OCI-M2 (cell line): ENCODE results near the gene POP4.
"Not testable (repeated sequence)": the region's sequence is repeated elsewhere in the genome, so short reads cannot be mapped to it uniquely, and the experiment has no call there.

Source experiments
- DNase-seq: peaks from one replicate; lab custom pipeline; 2025; ENCODE audit not compliant: unreplicated experiment; lab: John Stamatoyannopoulos, UW

The POP4 gene

DNA sequence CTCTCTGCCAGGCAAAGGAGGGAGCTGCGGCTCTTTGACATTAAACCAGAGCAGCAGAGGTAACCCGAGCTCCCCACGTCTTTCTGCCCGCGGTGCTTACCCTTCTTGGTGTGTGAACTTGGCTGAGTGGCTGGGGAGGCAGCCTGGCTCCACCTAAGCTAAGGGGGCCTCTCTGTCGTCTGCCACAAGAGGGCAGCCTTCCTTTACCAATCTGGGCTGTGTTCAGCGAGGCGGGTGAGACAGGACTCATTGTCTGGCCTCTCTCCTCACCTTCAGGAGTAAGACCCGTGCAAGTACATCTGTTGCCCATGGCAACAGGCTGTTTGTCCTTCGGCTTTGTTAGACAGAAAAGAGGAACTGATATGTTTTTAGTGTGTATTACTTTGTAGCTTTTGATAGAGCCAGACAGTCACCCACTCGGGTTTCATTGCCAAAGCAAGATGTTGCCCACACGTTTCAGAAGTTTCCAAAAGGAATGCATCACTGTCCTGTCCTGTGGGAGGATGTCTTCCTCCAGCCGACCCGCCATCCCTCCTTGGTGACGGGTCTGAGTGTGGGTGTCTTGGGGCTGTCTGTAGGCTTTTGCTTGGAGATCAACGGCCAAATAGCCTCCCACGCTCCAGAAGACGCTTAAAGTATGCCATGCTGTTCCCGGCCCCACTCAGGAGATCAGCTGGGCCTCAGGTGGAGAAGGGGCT, 4.6 kb downstream of the POP4 start:
- peak; percentile 95 for DNase-seq

DNA sequence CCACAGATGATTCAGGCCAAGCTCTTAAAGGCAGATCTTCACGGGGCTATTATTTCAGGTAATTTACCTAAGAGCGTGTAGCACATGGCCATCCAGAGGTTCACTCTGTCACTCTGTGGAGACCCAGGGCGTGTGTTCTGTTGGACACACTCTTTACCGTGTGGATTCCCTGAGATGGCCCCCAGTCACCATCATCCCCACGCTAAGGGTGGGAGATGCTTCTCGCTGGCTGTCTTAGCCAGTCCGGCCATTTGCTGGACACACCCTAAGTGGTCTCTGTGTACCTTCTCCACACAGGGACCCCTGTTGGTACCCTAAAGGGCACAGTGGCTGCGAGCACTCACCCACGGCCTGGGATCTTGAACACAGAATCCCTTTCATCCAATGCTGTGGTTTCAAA, 6.0 kb downstream of the POP4 start:
- no peak for DNase-seq

DNA sequence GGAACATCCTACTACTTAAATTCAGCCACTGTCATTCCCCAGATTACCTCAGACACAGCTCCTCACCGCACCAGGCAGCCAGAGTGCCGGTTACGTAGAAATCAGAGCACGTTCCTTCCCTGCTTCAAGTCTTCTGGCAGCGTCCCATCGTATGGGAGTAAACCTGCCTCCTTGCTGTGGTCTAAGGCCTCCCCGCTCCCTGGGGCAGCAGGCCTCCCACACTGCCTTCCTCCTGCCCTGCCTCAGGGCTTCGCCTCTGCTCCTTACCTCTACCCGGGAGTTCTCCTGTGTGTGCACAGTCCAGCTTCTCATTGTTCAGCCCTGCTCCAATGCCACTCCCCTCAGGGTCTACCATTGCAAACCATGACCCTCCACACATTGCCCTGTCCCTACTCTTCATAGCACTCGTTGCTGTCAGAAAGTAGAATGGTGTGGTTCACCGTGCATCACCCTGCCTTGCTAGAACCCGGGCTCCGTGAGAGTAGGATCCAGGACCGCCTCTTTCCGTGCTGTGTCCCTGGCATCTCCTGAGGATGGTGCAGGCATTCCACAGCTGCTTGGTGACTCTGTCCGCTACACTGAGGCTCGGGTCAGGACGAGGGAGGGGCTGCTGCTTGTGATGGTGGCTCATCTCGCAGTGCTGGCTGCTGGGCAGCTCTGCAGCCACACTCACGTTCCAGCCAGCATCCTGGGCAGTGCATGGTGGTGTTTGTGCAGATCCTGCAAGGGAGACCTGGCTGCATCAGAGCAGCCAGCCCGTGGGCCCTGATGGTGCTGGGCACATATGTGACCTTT, 6.9 kb downstream of the POP4 start:
- no peak for DNase-seq

DNA sequence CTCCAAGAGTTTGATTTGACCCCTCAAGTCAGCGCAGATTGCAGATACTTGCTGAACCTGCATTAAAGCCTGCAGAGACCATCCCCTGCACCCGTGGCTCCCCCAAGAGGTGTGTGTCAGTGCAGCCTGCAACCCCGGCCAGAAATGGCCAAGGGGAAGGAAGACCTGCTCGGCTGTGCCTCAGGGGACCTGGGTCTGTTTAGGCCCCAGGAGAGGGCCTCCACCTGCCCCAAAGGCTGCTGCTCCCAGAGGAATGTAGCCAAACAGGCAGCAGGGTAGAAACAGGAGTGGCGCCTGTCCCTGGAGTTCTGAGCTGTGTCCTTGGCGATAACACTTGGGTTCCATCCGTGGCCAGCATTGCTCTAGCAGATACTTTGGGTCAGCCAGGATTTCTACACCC, 8.0 kb downstream of the POP4 start:
- no peak for DNase-seq

DNA sequence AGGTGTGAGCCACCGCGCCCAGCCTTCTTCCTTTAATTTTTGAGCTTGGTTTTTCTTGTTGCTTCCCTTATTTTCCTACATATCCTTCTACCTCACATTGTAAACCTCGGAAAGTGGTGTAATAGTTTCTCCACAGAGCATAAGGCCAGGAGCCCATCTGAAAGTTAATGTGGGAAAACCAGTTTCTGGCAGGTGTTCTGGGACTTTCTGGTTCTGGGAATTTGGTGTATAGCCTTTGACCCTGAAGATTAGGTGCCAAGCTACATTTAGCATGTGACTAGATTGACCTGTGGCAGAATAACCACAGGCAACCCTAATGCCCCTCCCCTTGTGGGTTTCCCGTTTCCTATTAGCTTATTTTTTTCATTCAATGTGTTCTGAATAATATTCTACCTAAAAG, 8.7 kb downstream of the POP4 start:
- DNase-seq: no peak

DNA sequence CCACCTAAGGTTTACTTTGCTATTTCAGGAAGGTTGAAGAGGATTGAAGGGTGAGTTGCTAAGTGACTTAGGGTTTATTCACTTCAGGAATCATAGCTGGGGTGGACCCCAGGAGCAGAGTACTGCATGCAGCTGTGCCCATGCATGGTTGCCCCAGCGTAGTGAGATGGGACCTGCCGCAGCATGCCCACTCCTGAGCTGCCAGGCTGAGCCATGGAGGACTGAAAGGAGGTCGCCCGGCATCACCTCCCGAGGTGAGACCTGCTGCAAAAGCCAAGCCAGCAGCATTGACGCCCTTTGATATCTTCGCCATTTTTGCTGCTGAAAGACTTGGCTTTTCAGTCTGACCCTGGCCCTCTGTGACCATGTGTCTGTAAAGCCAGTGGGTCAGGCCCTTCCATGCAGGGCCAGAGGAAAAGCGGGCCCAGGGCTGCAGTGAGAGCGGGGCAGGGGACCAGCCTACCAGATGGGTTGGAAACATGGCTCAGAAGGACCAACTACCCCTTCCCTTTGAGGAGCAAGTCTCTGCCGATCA, 9.9 kb downstream of the POP4 start:
- DNase-seq: no peak

DNA sequence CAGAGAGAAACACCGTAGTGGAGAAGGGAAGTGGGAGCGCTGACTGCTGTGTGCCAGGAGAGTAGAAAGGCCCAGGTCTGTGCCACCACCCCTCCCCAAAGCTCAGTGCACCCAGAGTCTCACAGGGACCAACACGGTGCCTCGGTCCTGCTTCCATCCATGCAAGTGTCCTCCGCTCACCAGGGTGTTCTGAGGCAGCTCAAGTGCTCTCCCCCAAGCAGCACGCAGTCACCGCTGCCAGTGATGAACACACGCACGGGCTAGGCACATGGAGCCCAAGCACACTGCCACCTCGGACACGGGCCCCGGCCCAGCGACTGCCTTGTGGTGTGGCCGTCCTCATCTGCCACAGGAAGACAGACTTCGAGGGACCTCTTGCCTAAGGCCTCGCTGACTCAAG, 10.5 kb downstream of the POP4 start:
- no peak for DNase-seq

DNA sequence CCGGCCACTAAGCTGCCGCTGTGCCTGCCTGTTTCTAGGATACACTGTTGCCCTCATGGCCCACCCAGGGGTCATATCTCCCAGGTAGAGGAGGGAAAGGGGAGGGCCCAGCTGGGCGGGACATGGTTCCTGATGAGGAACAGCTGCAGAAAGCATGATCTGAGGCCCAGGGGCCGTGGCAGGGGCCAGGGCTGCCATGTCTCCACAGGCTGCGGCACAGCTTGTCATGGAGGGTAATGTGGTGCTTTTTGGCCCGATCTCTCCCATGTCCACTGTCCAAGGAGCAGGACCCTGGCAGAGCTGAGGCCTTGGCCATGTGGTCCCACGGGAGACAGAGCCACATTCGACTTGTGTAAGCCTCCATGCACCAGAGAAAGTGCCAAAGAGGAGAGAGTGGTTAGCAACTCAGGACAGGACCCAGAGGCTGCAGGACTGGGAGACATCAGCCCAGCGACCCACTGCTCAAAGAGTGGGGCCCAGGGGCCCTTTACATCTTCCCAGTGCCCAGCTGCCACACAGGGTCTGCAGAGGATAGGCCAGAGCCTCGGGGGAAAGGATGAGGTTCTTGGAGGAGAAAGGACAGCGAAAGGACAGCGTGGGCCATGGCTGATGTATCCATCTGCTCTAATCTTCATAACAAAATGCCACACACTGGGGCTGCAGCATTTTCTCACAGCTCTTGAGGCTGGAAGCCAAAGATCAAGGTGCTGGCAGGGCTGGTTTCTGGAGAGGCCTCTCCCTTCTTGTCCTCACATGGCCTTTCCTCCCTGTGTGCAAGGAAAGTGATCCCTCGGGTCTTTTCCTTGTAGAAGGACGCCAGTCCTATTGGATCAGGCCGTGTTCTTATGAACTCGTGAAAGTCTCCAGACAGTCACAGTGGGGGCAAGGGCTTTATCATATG, 11.5 kb downstream of the POP4 start:
- DNase-seq: no peak

DNA sequence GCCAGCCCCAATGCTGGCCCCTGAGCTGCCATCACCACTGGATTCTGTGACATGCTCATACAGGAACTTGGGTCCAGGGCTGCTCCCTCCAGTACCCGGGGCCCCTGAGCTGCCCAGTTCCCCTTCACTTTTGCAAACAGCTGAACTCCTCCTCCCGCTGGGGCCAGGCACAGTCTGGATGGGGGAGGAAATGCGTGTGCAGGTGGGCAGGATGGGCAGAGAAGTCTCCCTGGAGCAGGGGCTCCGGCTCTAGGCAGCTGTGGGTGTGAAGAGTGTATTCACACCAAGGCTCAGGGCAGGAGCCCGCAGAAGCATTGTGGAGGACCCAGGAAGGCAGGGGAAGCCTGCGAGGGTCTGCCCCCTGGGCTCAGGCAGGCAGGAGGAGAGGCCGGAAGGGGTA, 12.4 kb downstream of the POP4 start:
- DNase-seq: no peak

DNA sequence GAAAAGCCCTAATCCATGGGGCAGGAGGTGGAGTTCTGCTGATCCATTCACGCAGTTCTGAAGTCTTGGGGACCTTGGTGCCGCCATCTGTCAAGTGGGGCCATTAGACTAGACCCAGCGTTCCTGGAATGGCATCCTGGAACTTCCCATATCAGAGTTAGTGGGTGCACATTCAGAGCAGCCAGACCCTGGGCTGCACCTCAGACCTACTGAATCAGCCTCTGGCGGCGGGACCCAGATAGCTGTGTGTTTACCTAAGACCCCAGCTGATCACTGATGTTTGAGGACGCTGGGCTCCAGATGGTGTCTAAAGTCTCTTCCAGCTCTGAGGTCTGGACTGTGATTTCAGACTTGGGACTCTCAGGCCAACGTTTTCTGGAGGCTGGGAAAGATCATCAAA, 12.8 kb downstream of the POP4 start:
- DNase-seq: no peak

DNA sequence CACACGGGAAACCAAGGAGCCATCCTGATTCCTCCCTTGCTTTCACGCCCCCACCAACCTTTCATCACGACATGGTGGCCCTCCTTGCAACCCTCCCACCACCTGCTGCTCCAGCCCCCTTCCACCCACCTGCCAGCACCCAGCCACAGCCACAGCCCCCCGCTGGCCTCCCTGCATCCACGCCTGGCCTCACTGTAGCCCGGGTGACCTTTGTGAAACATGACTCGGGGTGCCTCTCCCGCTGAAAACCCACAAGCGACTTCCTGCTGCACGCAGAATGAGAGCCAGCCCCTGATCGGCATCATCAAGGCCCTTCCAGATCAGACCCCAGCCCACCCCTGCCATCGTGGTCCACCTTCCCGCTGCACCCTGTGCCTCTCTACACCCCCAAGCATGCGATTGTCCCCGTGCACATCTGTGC, 14.9 kb downstream of the POP4 start:
- DNase-seq: no peak

DNA sequence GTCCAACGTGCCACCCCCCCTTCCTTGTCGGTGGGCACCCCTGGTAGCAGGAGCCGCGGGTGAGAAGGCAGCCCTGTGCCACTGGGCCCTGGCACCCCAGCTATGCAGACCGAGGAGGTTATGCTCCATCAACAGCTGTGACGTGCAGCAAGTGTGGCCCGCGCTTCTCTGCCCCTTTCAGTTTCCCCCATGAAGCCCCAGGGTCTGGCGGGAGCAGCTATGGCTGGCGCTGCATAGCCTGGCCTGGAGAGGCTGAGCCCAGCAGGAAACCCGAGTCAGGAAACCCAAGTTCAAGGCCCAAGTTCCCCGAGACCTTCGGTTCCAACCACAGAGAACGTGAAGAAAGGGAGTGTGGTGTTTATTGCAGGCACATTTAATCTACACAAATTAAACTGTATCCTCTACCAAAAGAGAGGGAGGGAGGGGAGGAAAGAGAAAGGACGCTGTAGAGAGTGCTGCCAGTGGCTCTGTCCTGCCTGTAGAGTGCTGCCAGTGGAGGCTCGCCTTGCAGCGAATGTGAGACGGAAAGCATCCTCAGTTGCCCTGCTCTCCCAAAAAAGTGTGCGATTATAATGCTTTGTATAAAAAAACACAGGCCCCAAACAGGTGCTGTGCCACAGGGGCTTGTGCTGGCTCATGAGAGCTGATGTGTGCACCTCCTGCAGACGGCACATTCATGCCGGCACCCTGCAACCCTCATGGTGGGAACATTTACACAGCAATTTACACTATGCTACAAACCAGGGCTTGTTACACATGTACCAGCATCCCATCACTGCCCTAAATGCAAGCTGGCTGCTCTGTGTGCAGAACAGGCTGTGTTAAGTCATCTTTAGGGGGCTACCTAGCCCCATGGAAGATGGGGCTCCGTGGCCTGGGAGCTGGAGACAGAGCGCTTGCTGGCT, 16.3 kb downstream of the POP4 start:
- DNase-seq: no peak

DNA sequence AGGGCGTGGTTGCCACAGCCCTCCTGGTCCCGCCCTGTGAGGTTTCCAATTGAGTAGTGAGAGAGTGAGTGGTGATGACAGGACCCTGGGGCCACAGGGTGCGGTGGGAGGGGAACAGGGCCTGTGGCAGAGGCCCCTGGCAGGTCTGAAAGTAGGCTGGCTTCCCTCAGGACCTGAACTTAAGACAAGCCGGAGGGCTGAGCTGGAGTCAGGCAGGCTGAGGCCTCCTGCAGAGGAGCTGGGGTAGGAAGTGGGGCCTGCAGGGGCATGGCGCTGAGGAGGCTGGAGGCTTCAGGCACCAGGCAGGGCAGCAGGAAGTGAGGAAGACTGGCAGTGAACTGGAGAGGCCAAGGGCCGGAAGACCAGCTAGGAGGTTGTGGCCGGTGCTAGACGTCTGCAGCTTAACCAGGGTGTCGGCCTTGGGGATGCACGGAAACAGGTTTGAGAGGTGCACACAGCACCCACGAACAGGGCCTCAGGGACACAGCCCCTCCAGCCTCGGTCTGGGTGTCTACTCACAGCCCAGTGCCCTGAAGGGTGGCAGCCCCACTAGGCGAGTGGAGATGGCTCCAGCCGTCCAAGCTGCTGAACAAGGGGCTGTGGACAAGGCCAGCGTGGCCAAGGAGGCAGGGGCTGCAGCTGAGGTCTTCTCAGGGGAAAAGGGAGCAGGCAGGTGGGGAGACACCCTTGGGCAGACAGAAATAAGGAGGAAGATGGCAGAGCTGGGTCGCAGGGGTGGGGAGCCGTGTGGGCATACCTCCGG, 17.8 kb downstream of the POP4 start:
- no peak for DNase-seq

DNA sequence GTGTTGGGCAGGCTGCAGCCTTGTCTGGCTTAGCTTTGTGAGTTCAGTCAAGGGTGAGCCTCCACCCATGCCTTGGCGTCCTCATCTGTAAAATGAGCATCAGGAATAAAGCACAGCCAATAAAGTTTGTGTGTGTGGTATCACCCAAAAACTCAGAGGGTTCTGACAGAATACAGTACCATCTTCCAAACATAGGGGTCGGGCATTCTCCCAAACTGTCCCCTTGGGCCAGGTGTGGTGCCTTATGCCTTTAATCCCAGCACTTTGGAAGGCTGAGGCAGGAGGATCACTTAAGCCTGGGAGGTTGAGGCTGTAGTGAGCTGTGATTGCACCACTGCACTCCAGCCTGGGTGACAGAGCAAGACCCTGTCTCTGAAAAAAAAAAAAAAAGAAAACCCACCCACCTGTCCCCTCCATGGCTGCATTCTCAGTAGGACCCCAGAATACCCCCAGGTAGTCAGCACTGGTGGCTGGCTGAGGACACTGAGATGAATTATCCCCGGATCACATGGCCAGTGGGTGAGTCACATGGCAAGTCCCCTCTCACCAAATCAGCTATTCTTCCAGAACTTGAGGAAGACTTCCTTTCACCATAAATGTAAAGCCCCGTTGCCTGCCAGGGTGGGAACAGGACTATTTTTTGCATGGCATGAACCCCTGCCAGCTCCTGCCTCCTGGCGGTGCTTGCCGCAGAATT, 18.6 kb downstream of the POP4 start:
- DNase-seq: no peak

DNA sequence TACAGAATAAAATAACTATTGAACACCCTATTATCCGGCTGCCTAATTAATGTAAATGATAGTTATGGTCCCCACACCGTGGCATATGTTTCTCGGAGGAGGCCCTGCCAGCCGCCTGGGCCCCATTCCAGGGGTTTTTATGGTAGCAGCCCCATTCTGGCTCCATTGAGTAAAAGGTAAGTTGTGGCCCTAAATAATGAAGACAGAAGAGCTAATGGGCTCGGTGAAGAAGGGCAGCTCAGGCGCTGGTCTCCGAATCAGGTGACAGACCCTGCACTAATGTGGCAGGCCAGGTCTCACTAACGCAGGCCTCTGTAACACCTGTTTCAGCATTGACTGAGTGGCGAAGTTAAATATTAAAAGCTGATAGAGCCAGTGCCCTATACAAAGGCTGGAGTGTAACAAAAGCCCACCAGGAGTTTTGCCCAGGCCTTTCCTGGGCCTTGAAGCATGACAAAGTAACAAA, 19.1 kb downstream of the POP4 start:
- DNase-seq: no peak

DNA sequence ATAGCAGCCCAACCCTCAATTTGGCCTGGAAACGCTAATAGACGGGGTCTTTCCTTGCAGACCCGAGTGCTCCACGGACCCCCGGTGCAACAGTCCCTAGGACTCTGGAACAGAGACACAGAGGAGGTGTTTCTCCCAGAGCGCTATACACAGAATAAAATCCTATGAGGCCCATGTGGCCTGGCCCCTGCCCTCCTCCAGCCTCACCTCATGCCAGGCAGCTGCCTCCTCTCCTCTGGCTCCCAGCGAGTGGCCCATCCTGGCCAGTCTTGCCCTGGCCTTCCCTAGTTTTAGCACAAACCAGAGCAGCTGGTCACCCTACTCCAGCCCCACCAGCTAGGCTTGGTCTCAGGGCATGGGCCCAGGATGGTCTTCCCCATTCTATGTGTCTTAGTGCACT, 20.3 kb downstream of the POP4 start:
- no peak for DNase-seq

DNA sequence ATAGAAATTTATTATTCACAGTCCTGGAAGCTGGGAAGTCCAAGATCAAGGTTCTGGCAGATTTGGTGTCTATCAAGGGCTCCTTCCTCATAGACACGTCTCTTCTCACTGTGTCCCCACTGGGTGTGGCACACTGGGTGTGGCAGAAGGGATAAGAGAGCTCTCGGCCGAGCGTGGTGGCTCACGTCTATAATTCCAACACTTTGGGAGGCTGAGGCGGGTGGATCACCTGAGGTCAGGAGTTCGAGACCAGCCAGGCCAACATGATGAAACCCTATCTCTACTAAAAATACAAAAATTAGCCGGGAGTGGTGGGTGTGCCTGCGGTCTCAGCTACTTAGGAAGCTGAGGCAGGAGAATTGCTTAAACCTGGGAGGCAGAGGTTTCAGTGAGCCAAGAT, 20.7 kb downstream of the POP4 start:
- not testable (repeated sequence) for DNase-seq

DNA sequence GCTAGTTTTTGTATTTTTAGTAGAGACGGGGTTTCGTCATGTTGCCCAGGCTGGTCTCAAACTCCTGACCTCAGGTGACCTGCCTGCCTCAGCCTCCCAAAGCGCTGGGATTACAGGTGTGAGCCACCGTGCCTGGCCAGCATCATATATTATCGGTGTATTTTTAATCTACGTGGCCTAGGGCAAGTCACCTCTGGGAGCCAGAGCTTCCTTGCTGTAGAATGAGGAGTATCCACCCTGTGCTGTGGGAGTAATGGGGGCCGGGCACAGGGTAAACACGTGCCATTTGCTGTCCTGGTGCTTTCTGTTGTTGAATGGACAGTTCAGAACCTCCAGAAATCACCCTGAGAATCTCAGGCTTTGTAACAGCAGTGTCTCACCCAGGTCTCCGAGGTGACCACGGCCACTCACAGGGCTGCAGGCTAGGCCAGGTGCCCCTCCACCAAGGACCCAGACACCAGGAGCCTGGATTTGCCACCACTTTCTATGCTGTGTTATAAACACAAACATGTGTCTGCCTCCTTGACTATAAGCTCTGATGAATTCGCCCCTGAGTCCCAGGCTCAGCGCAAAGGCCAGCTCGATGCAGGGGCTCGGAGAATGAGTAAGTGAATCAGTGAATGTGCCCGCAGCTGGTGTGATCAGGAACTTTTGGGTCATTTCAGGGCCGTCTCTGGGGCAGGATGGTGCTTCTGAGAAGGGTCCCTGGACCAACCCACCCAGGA, 22.7 kb downstream of the POP4 start:
- no peak for DNase-seq
